GM21576 (cell line): Measurements from ENCODE around the gene C20orf204.

Experiments used
- ATAC-seq: cut with Tn5 transposase; IDR thresholded peaks from one replicate; pipeline ENCODE4 v1.9.1; 2021; ENCODE audit warnings: mild to moderate bottlenecking, moderate library complexity; ENCODE audit not compliant: unreplicated experiment

The C20orf204 gene

DNA sequence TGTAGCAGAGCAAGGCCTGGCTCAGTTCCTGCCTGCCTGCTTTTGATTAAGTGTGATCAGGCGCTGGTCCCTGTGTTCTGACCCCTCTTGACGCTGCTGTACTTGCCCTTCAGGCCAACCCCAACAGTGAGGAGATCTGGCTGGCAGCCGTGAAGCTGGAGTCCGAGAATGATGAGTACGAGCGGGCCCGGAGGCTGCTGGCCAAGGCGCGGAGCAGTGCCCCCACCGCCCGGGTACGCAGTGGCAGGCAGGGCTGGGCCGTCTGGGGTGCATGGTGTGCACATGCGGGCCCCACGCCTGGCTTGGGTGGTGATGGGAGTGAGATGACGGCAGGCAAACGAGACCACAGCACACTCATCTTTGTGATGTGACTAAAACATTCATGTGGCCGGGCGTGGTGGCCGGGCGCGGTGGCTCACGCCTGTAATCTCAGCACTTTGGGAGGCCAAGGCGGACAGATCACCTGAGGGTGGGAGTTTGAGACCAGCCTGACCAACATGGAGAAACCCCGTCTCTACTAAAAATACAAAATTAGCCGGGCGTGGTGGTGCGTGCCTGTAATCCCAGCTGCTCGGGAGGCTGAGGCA lies 10.1 kb upstream of the C20orf204 start:
- no peak for ATAC-seq

DNA sequence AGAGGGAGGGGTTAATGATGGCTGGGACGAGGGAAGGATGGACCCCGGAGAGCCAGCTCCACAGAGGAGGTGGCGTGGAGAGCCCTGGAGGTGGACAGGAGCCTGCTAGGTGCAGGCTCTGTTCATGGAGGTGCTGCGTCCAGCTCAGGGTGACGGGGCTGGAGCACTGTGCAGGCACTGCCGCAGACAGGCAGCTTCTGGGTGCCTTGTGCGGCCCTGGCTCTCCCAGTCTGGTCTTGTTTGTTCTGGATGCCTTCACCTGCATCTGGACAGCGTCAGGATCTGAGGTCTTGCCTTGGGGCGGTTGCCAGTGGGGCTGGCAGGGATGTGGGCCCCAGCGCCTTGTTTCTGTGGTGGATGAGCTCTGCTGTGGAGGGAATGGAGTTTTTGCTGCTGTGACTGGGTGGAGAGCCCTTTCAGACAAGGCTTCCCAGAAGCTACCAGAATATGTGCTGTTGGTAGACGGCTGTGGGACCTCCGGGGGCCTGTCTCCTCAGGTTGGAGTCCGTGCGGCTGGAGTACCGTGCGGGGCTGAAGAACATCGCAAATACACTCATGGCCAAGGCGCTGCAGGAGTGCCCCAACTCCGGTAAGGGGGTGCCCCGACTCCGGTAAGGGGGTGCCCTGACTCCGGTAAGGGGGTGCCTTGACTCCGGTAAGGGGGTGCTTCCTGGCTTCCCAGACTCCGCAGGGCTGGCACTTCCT lies 7.8 kb upstream of the C20orf204 start:
- ATAC-seq: no peak

DNA sequence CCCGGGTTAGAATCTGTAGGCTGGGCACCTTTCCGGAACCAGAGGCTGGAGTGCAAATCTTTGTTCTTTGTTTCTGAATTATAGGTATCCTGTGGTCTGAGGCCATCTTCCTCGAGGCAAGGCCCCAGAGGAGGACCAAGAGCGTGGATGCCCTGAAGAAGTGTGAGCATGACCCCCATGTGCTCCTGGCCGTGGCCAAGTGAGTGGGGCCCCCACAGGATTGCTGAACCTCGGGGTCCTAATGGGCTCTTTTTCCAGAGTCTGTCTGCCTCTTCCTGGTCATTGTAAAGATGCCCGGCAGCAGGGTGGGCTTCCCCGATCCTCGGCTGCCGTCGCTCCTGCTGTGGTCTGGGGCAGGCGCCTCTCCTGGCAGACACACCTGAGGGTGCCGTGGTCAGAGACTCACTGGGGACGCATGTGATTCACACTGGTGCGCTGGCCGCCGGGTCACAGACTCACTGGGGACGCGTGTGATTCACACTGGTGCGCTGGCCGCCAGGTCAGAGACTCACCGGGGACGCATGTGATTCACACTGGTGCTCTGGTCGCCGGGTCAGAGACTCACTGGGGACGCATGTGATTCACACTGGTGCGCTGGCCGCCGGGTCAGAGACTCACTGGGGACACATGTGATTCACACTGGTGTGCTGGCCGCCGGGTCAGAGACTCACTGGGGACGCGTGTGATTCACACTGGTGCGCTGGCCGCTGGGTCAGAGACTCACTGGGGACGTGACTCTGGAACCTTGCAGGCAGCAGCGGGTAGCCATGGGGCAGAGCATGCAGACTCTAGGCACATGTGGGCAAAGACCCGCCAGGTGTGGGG lies 6.5 kb upstream of the C20orf204 start:
- no peak for ATAC-seq

DNA sequence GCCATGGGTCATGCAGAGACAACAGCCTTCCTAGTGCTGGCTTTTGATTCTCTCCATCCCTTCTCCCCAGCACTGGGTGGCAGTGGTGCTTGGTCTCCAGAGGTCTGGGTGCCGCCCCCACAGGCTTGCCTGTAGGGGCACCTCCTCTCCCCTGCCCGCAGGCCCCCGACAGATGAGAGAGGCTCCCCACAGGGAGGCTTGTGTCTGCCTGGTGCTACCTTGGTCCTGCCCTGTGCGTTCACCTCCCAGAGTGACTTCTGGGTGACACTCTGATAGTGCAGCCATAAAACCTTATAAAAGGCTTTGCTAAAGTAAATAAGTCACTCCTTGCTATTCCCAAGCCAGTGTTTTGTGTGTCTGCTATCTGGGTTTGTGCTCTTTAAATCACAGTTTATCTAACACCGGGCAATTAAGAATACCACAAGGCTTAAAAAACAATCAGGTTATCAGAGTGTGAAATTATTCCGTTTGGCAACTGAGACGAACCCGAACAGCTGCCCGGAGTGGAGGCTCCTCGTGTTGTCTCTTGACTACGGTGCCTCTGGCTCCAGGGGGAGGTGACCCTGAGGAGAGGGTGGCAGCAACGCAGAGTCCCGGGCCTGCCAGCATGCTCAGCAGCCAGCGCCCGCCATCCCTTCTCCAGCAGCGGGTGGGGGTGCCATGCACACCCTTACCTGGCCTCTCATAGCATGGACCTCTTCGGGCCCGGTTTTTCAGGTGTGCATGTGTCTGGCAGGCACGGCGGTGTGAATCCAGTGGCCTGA lies 5.4 kb upstream of the C20orf204 start:
- no peak for ATAC-seq

DNA sequence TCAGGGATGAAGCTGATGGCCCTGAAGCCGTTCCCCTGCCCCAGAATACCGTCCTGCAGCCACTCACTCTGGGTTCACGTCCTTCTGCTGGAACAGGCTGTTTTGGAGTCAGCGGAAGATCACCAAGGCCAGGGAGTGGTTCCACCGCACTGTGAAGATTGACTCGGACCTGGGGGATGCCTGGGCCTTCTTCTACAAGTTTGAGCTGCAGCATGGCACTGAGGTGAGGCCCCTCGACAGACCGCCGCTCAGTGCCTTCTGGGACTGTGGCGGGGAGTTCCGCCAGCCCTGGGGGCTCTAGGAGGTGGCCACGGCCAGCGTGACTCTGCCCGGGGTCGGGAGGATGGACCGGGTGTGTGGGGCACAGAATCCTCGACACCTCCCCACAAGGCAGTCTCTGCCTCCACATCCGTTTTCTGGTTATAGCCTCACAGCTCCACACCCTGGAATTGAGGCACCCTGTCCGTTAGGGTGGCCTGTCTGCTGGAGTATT lies 4.1 kb upstream of the C20orf204 start:
- no peak for ATAC-seq

DNA sequence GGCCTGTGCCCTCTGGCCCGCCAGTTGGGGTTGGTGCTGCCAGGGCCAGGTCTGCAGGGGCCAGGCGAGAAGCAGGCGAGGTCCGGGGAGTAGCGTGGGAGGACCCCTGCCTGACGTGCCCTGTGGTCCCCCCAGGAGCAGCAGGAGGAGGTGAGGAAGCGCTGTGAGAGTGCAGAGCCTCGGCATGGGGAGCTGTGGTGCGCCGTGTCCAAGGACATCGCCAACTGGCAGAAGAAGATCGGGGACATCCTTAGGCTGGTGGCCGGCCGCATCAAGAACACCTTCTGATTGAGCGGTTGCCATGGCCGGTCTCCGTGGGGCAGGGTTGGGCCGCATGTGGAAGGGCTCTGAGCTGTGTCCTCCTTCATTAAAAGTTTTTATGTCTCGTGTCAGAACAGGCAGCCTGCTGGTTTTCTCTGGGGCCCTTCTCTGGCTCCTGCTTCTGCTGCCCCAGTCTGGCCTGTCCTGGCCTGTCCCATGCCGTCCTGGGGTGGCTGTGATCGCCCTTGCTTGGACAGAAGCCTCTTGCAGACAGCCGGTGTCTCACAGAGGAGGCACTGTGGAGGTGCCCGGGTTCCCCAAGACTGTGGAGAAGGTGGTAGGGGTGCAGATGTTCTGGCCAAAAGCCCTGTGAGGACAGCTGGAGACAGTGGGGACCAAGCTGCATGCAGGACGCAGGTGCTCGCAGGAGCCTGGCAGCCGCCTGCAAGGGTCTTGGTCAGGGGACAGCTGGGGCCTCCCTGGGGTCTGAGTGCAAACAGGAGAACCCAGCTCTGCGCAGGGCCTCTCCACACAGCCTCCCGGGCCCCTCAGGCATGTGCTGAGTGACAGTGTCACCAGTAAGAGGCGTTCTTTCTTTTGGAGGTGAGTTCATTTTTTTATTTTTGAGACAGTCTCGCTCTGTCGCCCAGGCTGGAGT lies 3.0 kb upstream of the C20orf204 start:
- ATAC-seq: no peak

DNA sequence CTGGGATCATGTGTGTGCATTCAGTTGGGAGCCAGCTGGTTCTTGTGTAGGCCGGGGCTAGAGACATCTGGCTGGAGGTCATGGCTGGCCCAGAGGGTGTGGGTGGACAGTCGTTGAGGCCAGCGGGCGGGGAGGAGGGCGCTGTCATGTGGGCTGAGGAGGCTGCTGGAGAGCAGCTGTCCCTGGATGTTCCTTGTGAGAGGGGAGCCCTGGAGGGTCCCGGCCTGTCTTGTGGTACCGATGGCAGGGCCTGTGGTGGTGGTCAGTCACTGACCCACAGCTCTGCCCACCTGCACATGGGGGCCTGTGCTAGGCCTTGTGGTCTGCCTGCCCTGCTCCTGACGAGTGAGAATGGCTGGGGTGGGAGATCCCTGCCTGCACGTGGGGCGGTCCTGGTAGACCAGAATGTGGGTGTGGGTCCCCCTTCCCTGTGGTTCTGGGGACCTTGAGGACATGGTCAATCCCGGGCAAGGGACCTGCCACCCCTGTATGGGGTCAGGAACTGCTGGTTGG lies 1.9 kb upstream of the C20orf204 start:
- no peak for ATAC-seq

DNA sequence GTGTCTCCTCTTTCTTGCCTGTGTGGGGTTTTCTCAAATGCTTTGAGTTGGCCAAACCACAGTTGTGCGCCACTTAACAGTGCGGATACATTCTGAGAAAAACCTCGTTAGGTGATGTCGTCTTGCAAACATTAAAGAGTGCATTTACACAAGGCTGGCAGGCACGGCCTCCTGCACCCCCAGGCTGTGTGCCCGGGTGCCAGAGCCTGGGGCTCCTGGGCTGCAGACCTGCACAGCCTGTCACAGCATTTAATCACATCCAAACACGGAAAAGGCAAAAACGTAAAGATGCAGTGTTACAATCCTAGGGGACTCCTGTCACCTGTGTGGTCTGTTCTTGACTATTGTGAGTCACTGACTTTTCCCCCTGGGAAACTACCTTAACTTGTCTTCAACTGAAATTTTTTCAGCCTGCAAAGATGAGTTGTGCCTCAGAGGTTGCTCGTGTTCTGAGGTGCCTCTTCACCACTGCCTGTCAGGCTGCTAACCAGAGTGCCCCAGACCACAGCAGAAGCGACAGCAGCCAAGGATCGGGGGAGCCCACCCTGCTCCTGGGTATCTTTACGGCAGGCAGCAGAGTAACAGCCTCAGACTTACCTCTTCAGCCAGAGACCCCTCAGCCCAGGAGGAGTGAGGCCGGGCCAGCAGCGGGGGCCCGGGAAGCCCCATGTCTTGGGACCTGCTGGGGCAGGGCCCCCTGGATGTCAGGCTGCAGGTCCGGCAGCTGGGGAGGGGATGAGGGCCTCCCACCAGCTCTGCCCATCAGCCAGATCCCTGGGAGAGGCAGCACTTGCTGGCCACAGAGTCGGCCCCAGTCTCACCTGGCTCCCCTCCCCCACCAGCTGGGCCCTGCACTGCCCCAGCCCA lies 683 bp upstream of the C20orf204 start:
- no peak for ATAC-seq

DNA sequence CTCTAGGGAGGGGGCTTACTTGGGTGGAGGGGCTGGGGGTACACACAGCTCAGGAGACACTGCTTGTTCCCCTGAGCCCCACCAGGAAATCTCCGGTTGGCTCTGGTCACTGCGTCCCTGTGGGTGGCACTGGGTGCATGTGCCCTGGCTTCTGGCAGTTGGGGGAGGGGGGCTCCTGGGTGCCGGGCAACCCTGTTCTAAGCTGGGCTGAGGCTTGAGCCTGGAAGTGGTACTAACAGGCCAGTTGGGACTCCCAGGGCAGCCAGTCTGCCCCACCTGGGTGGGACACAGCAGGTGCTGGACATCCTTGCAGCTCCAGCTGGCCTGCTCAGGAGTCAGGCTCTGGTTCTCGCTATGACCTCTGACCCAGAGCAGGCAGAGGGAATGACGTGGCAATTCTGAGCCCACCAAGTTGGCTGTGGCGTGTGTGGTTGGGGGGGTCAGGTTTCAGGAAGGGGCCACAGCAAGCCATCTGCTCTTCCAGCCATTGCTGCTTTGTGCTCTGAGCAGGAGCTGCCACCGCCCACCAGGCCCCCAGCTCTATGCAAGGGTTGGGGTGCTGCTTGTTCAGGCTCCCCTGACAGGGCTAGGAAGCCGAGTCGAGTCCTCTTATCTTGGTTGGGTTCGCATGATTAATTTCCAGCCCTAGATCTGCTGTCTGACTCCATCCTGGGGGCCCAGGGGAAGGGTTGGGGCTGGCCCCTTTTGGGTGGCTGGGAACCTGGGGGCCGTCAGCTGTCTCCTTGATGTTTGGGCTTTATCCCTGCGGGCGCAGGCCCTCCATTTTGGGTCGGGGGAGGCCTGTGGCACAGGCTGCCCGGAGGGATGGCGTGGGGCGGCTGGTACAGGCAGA lies 590 bp downstream of the C20orf204 start:
- ATAC-seq: no peak

DNA sequence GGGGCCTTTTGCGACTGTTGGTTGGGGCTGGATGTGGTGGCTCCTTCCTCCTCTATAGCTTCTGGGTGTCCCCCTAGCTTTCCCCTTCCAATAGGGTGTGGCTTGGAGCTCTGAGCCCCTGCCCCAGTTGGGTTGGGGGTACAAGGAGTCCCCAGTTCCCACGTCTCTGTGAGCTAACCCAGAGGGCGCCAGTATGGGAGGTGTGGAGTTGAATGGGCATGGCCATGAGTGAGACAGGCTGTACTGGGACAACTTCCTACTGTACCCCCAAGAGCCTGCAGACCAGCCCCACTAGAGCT lies 1.2 kb downstream of the C20orf204 start:
- no peak for ATAC-seq

DNA sequence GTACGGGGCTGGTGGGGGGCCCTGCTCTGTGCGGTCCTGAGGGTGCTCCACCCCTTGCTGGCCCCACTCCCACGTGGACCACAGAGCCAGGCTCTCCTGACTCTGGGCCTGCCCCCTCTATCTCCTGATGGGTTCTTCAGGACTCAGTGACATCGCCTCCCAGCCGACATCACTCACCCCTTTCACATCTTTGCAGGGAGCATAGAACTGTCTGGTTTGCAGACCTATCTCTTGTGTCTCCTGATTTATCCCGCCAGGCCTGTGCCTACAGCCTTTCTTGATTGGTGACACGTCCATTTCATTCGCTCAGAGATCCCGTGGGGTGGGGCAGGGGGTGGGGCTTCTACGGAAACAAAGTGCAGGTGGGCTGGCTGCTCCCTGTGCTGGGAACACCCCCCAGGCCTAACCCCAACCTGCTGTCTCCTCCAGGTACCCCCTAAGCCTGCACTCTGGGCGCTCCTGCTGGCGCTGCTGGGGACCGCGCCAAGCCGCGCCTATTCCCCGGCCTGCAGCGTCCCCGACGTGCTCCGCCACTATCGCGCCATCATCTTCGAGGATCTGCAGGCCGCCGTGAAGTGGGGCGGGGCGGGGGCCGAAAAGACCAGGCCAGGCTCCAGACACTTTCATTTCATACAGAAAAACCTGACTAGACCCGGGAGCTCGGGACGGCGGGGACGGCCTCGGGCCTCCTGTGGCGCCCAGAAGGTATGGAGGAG lies 1.7 kb downstream of the C20orf204 start:
- no peak for ATAC-seq

DNA sequence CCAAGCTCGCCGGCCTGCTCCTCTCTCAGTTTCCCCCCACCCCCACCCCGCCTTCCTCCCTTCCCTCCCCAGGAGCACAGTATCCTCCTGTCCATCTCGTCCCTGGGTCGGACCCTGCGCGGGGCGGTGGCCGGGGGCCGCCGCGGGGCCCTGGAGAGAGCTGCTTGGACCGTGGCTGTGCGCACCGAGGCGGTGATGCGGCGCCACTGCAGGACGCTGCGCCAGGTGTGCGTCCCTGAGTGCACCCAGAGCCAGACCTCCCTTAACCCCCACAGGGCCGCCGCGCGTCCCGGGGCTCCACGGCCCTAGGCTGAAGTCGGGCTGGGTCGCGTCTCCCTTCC lies 2.2 kb downstream of the C20orf204 start:
- peak; percentile 25 for ATAC-seq

DNA sequence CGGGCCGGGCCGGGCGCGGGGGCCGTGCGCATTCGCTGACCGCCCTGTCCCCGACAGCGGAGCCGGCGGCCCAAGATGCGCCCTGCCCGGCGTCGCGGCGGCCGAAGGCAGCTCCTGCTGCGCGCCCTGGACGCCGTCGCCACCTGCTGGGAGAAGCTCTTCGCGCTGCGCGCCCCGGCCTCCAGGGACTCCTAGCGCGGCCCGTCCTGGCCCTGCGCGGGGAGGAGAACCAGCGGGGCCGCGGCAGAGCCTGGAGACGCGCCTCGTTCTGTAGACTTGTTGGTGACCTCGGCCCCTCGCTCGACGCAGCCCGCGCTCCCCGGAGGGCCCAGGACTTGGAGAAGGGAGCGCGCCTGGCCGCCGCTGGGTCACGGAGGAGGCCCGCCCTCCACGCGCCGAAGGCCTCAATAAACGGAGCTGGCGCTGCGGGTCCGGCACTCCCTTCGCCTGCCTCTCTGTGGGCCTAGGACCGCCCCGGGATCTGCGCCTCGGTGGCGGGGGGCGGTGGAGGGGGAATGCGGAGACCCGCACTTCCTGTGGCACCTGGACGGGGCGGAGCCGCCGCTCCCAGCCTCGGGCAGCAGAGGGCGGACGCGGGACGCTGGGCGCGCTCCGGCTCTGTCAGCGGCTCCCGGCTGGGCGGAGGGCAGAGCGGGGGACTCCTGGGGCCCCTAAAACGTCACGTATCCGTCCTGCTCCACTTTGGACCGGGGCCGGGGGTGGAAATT lies 2.7 kb downstream of the C20orf204 start:
- ATAC-seq: peak; percentile 38

DNA sequence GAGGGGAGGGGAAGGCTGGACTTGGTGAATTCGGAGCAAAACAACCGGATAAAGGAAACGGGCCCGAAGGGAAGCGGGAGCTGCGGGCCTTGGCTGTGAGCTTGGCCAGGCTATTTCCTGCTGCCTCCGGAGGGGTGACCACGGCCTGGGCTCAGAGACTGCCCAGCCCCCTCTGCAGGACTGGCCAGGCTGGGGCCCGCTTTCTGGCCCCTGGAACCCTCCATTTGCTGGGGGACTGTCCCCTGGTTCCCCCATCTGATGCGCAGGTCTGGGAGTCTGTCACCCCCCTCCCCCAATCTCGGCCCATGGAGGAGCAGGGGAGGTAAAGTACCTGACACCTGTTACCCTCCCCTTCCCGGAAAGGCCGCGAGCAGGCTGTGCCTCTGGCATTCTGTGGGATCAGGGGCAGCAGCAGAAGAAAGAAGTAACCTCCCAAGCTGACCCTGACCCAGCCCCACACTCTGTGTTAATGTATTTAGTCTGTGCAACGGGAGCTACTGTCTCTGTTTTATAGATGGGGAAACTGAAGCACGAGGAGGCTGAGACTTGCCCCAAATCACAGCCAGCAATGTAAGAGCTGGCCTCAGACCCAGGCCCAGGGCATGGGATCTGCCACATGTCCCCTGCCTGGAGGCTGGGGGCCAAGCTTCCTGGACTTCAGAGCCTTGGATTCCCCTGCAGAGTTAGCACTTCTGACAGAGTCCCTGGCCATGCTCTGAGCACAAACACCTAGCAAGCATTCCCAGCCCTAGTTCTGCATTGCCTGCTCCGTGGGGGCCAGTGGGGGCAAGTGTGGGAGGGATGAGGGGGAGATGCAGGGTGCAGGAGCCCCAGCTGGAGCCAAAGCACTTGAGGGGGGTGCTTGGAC lies 3.5 kb downstream of the C20orf204 start:
- no peak for ATAC-seq

DNA sequence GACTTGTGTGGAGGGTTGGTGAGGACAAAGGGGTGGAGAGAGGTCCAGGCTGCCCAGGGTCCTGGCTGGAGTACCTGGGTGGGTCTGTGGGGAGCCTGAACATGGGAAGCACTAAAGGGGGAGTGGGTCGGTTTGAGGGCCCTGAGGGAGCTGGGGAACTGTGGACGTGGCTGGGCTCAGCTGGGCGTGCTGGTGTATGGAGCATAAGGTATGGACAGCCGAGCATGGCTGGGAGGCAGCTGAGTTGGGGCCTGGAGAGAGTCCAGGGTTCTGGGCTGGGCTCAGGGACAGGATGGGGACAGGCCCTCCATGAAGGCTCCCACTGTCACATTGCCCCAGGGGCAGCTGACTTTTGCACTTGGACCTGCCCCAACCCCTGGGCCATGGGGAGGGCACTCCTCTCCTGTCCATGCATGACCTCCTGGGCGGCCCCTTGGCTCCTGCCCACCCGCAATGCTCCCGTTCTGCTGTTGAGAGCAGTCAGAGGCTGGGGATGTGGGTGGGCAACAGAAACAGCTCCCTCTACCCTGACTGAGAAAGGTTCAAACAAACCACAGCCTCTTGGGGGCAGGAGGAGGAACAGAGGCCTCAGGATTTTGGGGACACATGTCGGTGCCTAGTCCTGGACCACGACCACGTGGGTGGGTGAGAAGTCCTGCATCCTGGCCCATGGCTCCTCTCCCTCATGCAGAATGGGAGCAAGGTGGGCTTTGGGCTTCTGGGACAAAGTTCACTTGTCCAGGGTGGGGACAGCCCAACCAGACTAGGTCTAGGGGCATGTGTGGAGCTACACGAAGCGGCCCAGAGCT lies 4.5 kb downstream of the C20orf204 start:
- ATAC-seq: no peak
